ENCODE results near the gene PTPRD. TPM values are rescaled to one million over a fixed set of nuclear protein-coding genes. Genes with fewer than 3 reads are reported as not detected.

PTPRD gene
- total and polyA plus RNA-seq, 10 donors = 0.08 to 11.7 (median 2.9) TPM

GRCh38 chr9:8751406-8751930 is 1861.3 kb downstream of the PTPRD start:
- Histone ChIP-seq H3K36me3 (no peaks in the 10 kb centered on the region), H3K9me3 (no peaks in the 10 kb centered on the region), H3K27ac (no peak overlapping the region), H3K4me3 (no peak overlapping the region), H3K27me3 (replicated peaks in 1 of 7) (no peaks in the 10 kb centered on the region), H3K4me1 (no peaks in the 10 kb centered on the region)
- TF ChIP-seq POLR2A (IDR thresholded peaks at IDR 0.05) (no peak), POLR2AphosphoS5 (IDR thresholded peaks at IDR 0.05) (no peak), CTCF (IDR thresholded peaks at IDR 0.05 in 8 of 11, conservative IDR thresholded peaks at IDR 0.05 in 3 of 11) (no peak)
- DNase-seq = no peak
- intact Hi-C loops (cut with DNase I; ENCODE audit: low total_unique reads) = no loop called here
- 56 to 76% (median 64%) methylated on average over 1 of the region's 1 CpG for WGBS, 5 donors

- WGBS, 5 donors = 32 to 65% (median 46%) methylated on average over 2 of the region's 2 CpGs
- H3K36me3 ChIP-seq = no peaks in the 10 kb centered on the region
- no peak for TF ChIP-seq CTCF (IDR thresholded peaks at IDR 0.05 in 8 of 11, conservative IDR thresholded peaks at IDR 0.05 in 3 of 11)
- no peak for TF ChIP-seq POLR2AphosphoS5 (IDR thresholded peaks at IDR 0.05)
- no peak for TF ChIP-seq POLR2A (IDR thresholded peaks at IDR 0.05)
- no peak for DNase-seq
- no peak overlapping the region for H3K27ac ChIP-seq
- intact Hi-C loops (cut with DNase I; ENCODE audit: low total_unique reads) = no loop called here
- no peaks in the 10 kb centered on the region for H3K9me3 ChIP-seq
- no peaks in the 10 kb centered on the region for H3K27me3 ChIP-seq (replicated peaks in 1 of 7)
- H3K4me3 ChIP-seq = no peak overlapping the region
- H3K4me1 ChIP-seq = no peaks in the 10 kb centered on the region
Measured at GRCh38 chr9:8750639-8751051, 1862.2 kb downstream of the PTPRD start.

- Histone ChIP-seq H3K36me3 (no peaks in the 10 kb centered on the region), H3K27ac (no peak overlapping the region), H3K4me1 (no peaks in the 10 kb centered on the region), H3K9me3 (no peaks in the 10 kb centered on the region), H3K4me3 (no peak overlapping the region), H3K27me3 (replicated peaks in 1 of 7) (no peaks in the 10 kb centered on the region)
- WGBS, 5 donors = 73 to 88% (median 81%) methylated on average over 5 of the region's 5 CpGs
- intact Hi-C loops (cut with DNase I; ENCODE audit: low total_unique reads) = no loop called here
- DNase-seq = no peak
- TF ChIP-seq POLR2AphosphoS5 (IDR thresholded peaks at IDR 0.05) (no peak), CTCF (IDR thresholded peaks at IDR 0.05 in 8 of 11, conservative IDR thresholded peaks at IDR 0.05 in 3 of 11) (no peak)
Measured at GRCh38 chr9:8745347-8745746, 1867.5 kb downstream of the PTPRD start.

- 78 to 85% (median 83%) methylated on average over 2 of the region's 2 CpGs for WGBS, 5 donors
- Histone ChIP-seq H3K9me3 (no peaks in the 10 kb centered on the region), H3K36me3 (no peaks in the 10 kb centered on the region), H3K27ac (no peak overlapping the region), H3K27me3 (replicated peaks in 1 of 7) (no peaks in the 10 kb centered on the region), H3K4me1 (peaks cover 0 to 3% (median 0%) of the 10 kb centered on the region in 6 donors), H3K4me3 (no peak overlapping the region)
- no peak for TF ChIP-seq POLR2A (IDR thresholded peaks at IDR 0.05)
- no peak for DNase-seq
- intact Hi-C loops (cut with DNase I; ENCODE audit: low total_unique reads) = no loop called here
Measured at GRCh38 chr9:8738945-8739344, 1873.9 kb downstream of the PTPRD start.

- H3K27ac ChIP-seq = no peak overlapping the region
- TF ChIP-seq POLR2A (IDR thresholded peaks at IDR 0.05) (no peak), CTCF (IDR thresholded peaks at IDR 0.05 in 8 of 11, conservative IDR thresholded peaks at IDR 0.05 in 3 of 11) (no peak), POLR2AphosphoS5 (IDR thresholded peaks at IDR 0.05) (no peak)
- no peak for DNase-seq
- intact Hi-C loops (cut with DNase I; ENCODE audit: low total_unique reads) = no loop called here
- H3K9me3 ChIP-seq = no peaks in the 10 kb centered on the region
- H3K4me3 ChIP-seq = no peak overlapping the region
- no peaks in the 10 kb centered on the region for H3K27me3 ChIP-seq (replicated peaks in 1 of 7)
- peaks cover 0 to 13% (median 3%) of the 10 kb centered on the region in 6 donors for H3K4me1 ChIP-seq
- no peaks in the 10 kb centered on the region for H3K36me3 ChIP-seq
- 77 to 95% (median 85%) methylated on average over 5 of the region's 5 CpGs for WGBS, 5 donors
Measured at GRCh38 chr9:8736805-8737204, 1876.0 kb downstream of the PTPRD start.
